HG03442 (cell line): ENCODE measurements around the gene CCDC85C.

Experiments
- ATAC-seq: cut with Tn5 transposase; IDR thresholded peaks from one replicate; pipeline ENCODE4 v1.9.1; 2021; ENCODE audit warnings: mild to moderate bottlenecking, moderate library complexity; ENCODE audit not compliant: unreplicated experiment

Gene CCDC85C

GRCh38 chr14:99630202-99630601, 26.2 kb upstream of the CCDC85C start:
- no peak for ATAC-seq

- peak; percentile 61 for ATAC-seq
Observed at GRCh38 chr14:99628887-99629618, 25.0 kb upstream of the CCDC85C start.

GRCh38 chr14:99627510-99628381, 23.7 kb upstream of the CCDC85C start:
- ATAC-seq = no peak

- ATAC-seq = no peak
Observed at GRCh38 chr14:99627100-99627499, 23.1 kb upstream of the CCDC85C start.

- ATAC-seq = no peak
Observed at GRCh38 chr14:99626041-99626648, 22.1 kb upstream of the CCDC85C start.

- no peak for ATAC-seq
Observed at GRCh38 chr14:99625476-99625875, 21.5 kb upstream of the CCDC85C start.

- ATAC-seq = no peak
Observed at GRCh38 chr14:99624971-99625370, 21.0 kb upstream of the CCDC85C start.

GRCh38 chr14:99624024-99624423, 20.0 kb upstream of the CCDC85C start:
- ATAC-seq = no peak

- ATAC-seq = no peak
Observed at GRCh38 chr14:99621948-99622347, 17.9 kb upstream of the CCDC85C start.

- ATAC-seq = no peak
Observed at GRCh38 chr14:99619835-99620834, 16.1 kb upstream of the CCDC85C start.

GRCh38 chr14:99616832-99617800, 13.1 kb upstream of the CCDC85C start:
- ATAC-seq = no peak

GRCh38 chr14:99615497-99616157, 11.6 kb upstream of the CCDC85C start:
- ATAC-seq = no peak

GRCh38 chr14:99612738-99613330, 8.8 kb upstream of the CCDC85C start:
- no peak for ATAC-seq

GRCh38 chr14:99612071-99612737, 8.2 kb upstream of the CCDC85C start:
- ATAC-seq = no peak

- ATAC-seq = no peak
Observed at GRCh38 chr14:99611646-99612045, 7.6 kb upstream of the CCDC85C start.

- ATAC-seq = no peak
Observed at GRCh38 chr14:99609245-99610170, 5.5 kb upstream of the CCDC85C start.

GRCh38 chr14:99608591-99608990, 4.6 kb upstream of the CCDC85C start:
- ATAC-seq = no peak
